OCI-LY3 (cell line): ENCODE results near the gene CLRN2.
A peak's percentile ranks its signal among the peaks of the same experiment; 100 is the strongest.
"Not testable (repeated sequence)": the region's sequence is repeated elsewhere in the genome, so short reads cannot be mapped to it uniquely, and the experiment has no call there.

Experiments used
- H2AFZ ChIP-seq: fragments of 200-600, 300-600 bp; shearing (Covaris generic); 2 replicates; pipeline ENCODE4 v1.6.0; 2014; ENCODE audit warnings: antibody characterized with exemption, low read depth, low read length
- H3K27ac ChIP-seq: fragments of 200-600, 300-600 bp; sonication (generic); 2 replicates; pipeline ENCODE4 v1.5.1; 2014; ENCODE audit warnings: mild to moderate bottlenecking, low read length, moderate library complexity, mixed read lengths
- H3K27me3 ChIP-seq: fragments of 200-600, 300-600 bp; sonication (generic); 2 replicates; pipeline ENCODE4 v1.6.1; 2014; ENCODE audit warnings: low read depth, low read length, mixed read lengths
- H3K36me3 ChIP-seq: fragments of 200-600, 300-600 bp; sonication (generic); replicated peaks from 2 replicates; pipeline ENCODE3; 2014; ENCODE audit warnings: low read depth, low read length, mixed read lengths
- H3K4me1 ChIP-seq: fragments of 300-600, 200-600 bp; sonication (generic); 2 replicates; pipeline ENCODE4 v1.6.1; 2014; ENCODE audit warnings: low read length, mixed read lengths
- H3K4me2 ChIP-seq: fragments of 200-600, 300-600 bp; sonication (generic); 2 replicates; pipeline ENCODE4 v1.6.1; 2014; ENCODE audit warnings: low read length, mixed read lengths
- H3K4me3 ChIP-seq: fragments of 300-600, 200-600 bp; sonication (generic); 2 replicates; pipeline ENCODE4 v1.5.1; 2014; ENCODE audit warnings: antibody characterized with exemption, mild to moderate bottlenecking, low read length, moderate library complexity
- H3K79me2 ChIP-seq: fragments of 300-600, 200-600 bp; shearing (Covaris generic); 2 replicates; pipeline ENCODE4 v1.6.1; 2014; ENCODE audit warnings: mild to moderate bottlenecking, low read length, mixed read lengths
- H3K9ac ChIP-seq: fragments of 300-600, 200-600 bp; shearing (Covaris generic); 2 replicates; pipeline ENCODE4 v1.6.0; 2014; ENCODE audit warnings: mild to moderate bottlenecking, low read length, moderate library complexity
- H3K9me3 ChIP-seq: fragments of 200-600, 300-600 bp; shearing (Covaris generic); 2 replicates; pipeline ENCODE4 v1.6.1; 2014; ENCODE audit warnings: low read length, mixed read lengths; ENCODE audit not compliant: insufficient read depth
- H4K20me1 ChIP-seq: fragments of 200-600, 300-600 bp; sonication (generic); 2 replicates; pipeline ENCODE4 v1.6.1; 2016; ENCODE audit warnings: low read length, mixed read lengths; ENCODE audit not compliant: insufficient read depth
- EZH2phosphoT487 ChIP-seq: fragments of 200-600 bp; shearing (Covaris generic); IDR thresholded peaks from 2 replicates; pipeline ENCODE4 v1.6.1; 2018; ENCODE audit warnings: antibody characterized with exemption, mixed run types, low read depth
- TF ChIP-seq, protein P1 (sequence below): fragments of 200-600, 300-600 bp; sonication (generic); IDR thresholded peaks from 2 replicates; pipeline ENCODE4 v1.5.1; 2014; ENCODE audit warnings: antibody characterized with exemption, low read length, low read depth

The CLRN2 gene

DNA sequence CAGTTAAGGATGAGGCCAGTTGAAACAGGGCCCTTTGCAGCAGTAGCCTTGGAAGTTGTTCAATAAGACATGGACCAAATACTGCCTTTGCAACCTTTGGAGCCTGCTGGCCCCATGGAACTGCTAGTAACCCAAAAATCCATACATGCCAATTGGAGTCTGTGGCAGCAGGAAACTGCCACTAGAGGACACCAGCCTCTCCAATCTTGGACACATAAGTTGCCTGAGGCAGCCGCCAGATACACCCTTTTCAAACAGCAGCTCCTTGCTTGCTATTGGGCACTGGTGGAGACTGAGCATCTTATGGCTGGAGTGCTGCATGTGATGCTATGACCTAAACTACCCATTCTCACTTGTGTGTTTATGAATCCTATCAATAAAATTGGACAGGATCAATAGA is 47.2 kb downstream of the CLRN2 start:
- H3K27ac ChIP-seq, result no peak overlapping the region
- H3K79me2 ChIP-seq, result no peaks in the 10 kb centered on the region
- no peak overlapping the region for H2AFZ ChIP-seq
- no peak overlapping the region for H3K4me3 ChIP-seq
- H3K4me2 ChIP-seq, result no peak overlapping the region
- TF ChIP-seq, protein P1, sequence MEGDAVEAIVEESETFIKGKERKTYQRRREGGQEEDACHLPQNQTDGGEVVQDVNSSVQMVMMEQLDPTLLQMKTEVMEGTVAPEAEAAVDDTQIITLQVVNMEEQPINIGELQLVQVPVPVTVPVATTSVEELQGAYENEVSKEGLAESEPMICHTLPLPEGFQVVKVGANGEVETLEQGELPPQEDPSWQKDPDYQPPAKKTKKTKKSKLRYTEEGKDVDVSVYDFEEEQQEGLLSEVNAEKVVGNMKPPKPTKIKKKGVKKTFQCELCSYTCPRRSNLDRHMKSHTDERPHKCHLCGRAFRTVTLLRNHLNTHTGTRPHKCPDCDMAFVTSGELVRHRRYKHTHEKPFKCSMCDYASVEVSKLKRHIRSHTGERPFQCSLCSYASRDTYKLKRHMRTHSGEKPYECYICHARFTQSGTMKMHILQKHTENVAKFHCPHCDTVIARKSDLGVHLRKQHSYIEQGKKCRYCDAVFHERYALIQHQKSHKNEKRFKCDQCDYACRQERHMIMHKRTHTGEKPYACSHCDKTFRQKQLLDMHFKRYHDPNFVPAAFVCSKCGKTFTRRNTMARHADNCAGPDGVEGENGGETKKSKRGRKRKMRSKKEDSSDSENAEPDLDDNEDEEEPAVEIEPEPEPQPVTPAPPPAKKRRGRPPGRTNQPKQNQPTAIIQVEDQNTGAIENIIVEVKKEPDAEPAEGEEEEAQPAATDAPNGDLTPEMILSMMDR, result peak; percentile 35; the same call in 1 of the 2 replicates
- no peak for TF ChIP-seq EZH2phosphoT487
- no peaks in the 10 kb centered on the region for H4K20me1 ChIP-seq
- H3K36me3 ChIP-seq, result no peaks in the 10 kb centered on the region
- H3K9ac ChIP-seq, result no peak overlapping the region
- no peaks in the 10 kb centered on the region for H3K27me3 ChIP-seq
- no peaks in the 10 kb centered on the region for H3K9me3 ChIP-seq
- no peaks in the 10 kb centered on the region for H3K4me1 ChIP-seq

DNA sequence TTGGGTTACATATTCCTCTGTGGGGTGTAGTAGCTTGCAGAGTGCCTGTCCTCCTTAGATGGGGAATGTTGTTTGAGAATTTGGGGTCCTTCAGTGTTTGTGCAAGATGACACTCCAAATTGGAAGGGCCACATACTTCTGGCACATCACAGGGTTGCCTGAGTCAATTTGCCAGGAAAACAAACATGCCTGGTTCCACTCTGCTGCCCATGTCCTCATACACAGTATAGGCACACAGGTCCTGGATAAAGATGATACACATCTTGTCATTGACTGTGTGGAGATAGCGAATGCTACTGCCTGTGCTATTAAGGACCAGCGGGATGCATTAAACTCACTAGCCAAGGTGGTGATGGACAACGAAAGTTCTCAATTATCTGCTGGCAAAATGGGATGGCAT is 50.9 kb downstream of the CLRN2 start:
- Histone ChIP-seq H2AFZ (no peak overlapping the region), H3K79me2 (no peaks in the 10 kb centered on the region), H3K4me2 (no peak overlapping the region), H3K9me3 (no peaks in the 10 kb centered on the region), H3K36me3 (no peaks in the 10 kb centered on the region), H3K27me3 (no peaks in the 10 kb centered on the region), H4K20me1 (no peaks in the 10 kb centered on the region), H3K4me1 (no peaks in the 10 kb centered on the region), H3K9ac (no peak overlapping the region), H3K27ac (no peak overlapping the region), H3K4me3 (no peak overlapping the region)
- TF ChIP-seq, protein P1, result no peak
- TF ChIP-seq EZH2phosphoT487, result no peak

DNA sequence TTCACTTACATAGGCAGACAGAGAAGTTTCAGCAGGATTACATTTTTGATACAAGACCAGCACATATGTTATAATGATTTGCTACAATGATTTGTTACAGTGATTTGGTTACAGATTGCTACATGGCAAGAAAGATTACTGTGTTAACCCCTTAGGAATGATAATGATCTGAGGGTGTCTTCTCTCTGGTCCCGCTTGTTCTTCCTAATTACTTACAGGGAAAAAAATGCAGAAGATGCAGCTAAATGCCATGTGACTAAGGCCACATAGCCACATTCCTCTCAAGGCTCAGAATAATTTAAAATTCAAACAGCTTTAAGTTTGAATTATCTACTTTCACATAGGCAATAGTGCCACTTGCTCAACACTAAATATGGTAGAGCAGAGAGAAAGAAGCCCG is 52.3 kb downstream of the CLRN2 start:
- no peak for TF ChIP-seq EZH2phosphoT487
- TF ChIP-seq, protein P1, result no peak
- Histone ChIP-seq H3K27me3 (no peaks in the 10 kb centered on the region), H3K36me3 (no peaks in the 10 kb centered on the region)

DNA sequence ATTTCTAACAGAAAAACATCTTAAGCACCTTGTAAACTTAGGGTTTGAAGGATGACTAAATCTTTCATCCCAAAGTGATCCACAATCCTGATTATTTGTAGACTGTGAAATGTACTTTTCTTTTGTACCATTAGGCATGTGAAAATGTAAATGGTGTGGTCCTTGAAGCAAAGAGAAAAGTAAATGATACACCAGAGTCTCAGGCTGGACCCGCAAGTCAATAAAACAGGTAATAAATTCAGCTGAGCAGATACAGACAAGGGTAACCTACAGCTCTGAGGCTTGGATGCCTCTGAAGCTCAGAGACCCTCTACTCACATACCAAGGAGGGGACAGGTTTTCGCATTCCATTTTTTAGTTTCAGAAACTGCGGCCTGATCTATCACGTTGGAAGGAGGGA is 59.2 kb downstream of the CLRN2 start:
- Histone ChIP-seq H4K20me1 (0 out of 2 replicates have a peak, but pooled peaks cover 4% of the 10 kb centered on the region), H3K9me3 (no peaks in the 10 kb centered on the region), H3K36me3 (no peaks in the 10 kb centered on the region), H3K27me3 (no peaks in the 10 kb centered on the region), H3K79me2 (peaks cover 19% of the 10 kb centered on the region), H2AFZ (no peak overlapping the region), H3K4me1 (peaks cover 9% of the 10 kb centered on the region), H3K4me2 (no peak overlapping the region), H3K4me3 (no peak overlapping the region), H3K27ac (no peak overlapping the region), H3K9ac (no peak overlapping the region)
- TF ChIP-seq, protein P1, result no peak
- no peak for TF ChIP-seq EZH2phosphoT487

More for the DNA sequence above, 52.3 kb downstream of the CLRN2 start:
- Histone ChIP-seq H3K27ac (no peak overlapping the region), H3K4me3 (no peak overlapping the region), H3K9me3 (no peaks in the 10 kb centered on the region), H3K9ac (no peak overlapping the region), H3K4me1 (no peaks in the 10 kb centered on the region), H3K4me2 (no peak overlapping the region), H3K79me2 (no peaks in the 10 kb centered on the region), H4K20me1 (no peaks in the 10 kb centered on the region), H2AFZ (no peak overlapping the region)

DNA sequence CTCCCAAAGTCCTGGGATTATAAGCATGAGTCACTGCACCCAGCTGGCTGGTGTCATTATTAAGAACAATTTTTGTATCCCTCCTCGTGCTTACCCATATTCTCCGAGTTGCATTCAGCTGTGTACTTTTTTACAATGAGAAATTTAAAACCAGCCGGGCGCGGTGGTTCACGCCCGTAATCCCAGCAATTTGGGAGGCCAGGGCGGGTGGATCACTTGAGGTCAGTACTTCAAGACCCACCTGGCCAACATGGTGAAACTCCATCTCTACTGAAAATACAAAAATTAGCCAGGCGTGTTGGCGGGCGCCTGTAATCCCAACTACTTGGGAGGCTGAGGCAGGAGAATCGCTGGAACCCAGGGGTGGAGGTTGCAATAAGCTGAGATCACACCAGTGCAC is 60.2 kb downstream of the CLRN2 start:
- not testable (repeated sequence) for H3K27ac ChIP-seq

More for the DNA sequence above, 60.2 kb downstream of the CLRN2 start:
- not testable (repeated sequence) for H3K4me1 ChIP-seq, H3K4me2 ChIP-seq, H4K20me1 ChIP-seq, H3K9ac ChIP-seq, H3K27me3 ChIP-seq, H3K9me3 ChIP-seq, H2AFZ ChIP-seq, H3K4me3 ChIP-seq, H3K36me3 ChIP-seq
- H3K79me2 ChIP-seq, result peaks cover 23% of the 10 kb centered on the region
